ENCODE results near the gene KCTD7.

- TF ChIP-seq, protein P1, sequence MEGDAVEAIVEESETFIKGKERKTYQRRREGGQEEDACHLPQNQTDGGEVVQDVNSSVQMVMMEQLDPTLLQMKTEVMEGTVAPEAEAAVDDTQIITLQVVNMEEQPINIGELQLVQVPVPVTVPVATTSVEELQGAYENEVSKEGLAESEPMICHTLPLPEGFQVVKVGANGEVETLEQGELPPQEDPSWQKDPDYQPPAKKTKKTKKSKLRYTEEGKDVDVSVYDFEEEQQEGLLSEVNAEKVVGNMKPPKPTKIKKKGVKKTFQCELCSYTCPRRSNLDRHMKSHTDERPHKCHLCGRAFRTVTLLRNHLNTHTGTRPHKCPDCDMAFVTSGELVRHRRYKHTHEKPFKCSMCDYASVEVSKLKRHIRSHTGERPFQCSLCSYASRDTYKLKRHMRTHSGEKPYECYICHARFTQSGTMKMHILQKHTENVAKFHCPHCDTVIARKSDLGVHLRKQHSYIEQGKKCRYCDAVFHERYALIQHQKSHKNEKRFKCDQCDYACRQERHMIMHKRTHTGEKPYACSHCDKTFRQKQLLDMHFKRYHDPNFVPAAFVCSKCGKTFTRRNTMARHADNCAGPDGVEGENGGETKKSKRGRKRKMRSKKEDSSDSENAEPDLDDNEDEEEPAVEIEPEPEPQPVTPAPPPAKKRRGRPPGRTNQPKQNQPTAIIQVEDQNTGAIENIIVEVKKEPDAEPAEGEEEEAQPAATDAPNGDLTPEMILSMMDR (IDR thresholded peaks at IDR 0.05 in 8 of 11, conservative IDR thresholded peaks at IDR 0.05 in 3 of 11): no peak
- TF ChIP-seq POLR2A (IDR thresholded peaks at IDR 0.05) (no peak), POLR2AphosphoS5 (IDR thresholded peaks at IDR 0.05) (no peak)
Measured at GRCh38 chr7:66597461-66597860, 31.2 kb upstream of the KCTD7 start.
